Thyroid gland (tissue), 4 donors: ENCODE data around the gene MAP4. TPM values are rescaled to one million over a fixed set of nuclear protein-coding genes. Genes with fewer than 3 reads are reported as not detected.

Experiments
- DNase-seq, 2 donors: peaks; one replicate each; pipeline ENCODE4 v3.0.0-alpha.2; 2019
- H3K27ac ChIP-seq, 3 donors: fragments of 200-600 bp; sonication (generic); 1 replicate in 2 of 3; 2 replicates in 1 of 3; pipeline ENCODE4 v1.5.1; 2016 to 2019; ENCODE audit warnings: mild to moderate bottlenecking in 1 of 3, moderate library complexity in 1 of 3
- H3K27me3 ChIP-seq: fragments of 200-600 bp; sonication (generic); one replicate; pipeline ENCODE4 v1.5.1; 2019
- H3K36me3 ChIP-seq, 2 donors: fragments of 200-600 bp; sonication (generic); one replicate each; pipeline ENCODE4 v1.5.1; 2016 to 2019
- H3K4me1 ChIP-seq, 2 donors: fragments of 200-600 bp; sonication (generic); one replicate each; pipeline ENCODE4 v1.5.1; 2017 to 2019
- H3K4me3 ChIP-seq, 3 donors: fragments of 200-600 bp; sonication (generic); replicated peaks in 1 of 3; 1 replicate in 2 of 3; 2 replicates in 1 of 3; pipeline ENCODE4 v1.5.1; 2016; ENCODE audit warnings: mild to moderate bottlenecking in 1 of 3
- H3K9me3 ChIP-seq: fragments of 200-600 bp; sonication (generic); one replicate; pipeline ENCODE4 v1.5.1; 2017
- POLR2A ChIP-seq, 2 donors: fragments of 450-650 bp; IDR thresholded peaks; one replicate each; pipeline ENCODE4 v1.6.1; 2017; ENCODE audit warnings: antibody characterized with exemption in 2 of 2, mild to moderate bottlenecking in 2 of 2, moderate library complexity in 1 of 2
- WGBS, 2 donors: methylation state at CpG; one replicate each; pipeline ENCODE4 v1.1.5; 2017; 5-methylcytosine and 5-hydroxymethylcytosine counted together
- intact Hi-C: fragments of 100-400 bp; cut with DNase I; formaldehyde crosslinking; loops from one replicate; pipeline ENCODE4 v1.15.1; 2023
- total RNA-seq, 4 donors: library from RNA; depleted of rRNA; stranded (reverse); fragments of >200 nt; gene quantifications; one replicate each; pipeline ENCODE4 v1.2.3, GENCODE V29; 2016
- TF ChIP-seq, protein P1 (sequence below), 6 experiments: fragments of 200-600 bp in 3 of 6; fragments of 450-650 bp in 3 of 6; sonication (generic) in 3 of 6; IDR thresholded peaks; one replicate each; pipeline ENCODE4 v1.5.1; 2016 to 2019; ENCODE audit warnings: antibody characterized with exemption in 6 of 6, mild to moderate bottlenecking in 2 of 6, inconsistent platforms in 1 of 6, moderate library complexity in 1 of 6

The MAP4 gene
- total RNA-seq, 4 donors from 2014 or later = 75.5 to 103 (median 88.0) TPM

DNA sequence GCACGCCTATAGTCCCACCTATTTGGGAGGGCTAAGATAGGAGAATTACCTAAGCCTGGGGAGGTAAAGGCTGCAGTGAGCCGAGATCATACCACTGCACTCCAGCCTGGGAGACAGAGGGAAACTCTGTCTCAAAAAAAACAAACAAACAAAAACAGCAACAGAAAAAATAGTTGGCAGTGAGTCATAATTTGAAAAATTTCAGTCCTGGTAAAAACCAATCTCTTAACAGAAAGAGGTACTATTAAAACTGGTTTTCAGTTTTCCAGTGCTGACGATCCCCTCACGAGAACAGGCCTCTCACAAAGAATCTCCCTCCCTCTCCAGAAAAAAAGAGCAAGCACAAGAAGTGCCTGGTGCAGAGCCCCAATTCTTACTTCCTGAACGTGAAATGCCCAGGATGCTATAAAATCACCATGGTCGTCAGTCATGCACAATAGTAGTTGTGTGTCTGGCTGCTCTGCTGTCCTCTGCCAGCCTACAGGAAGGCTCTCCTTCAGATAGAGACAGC is 22.8 kb upstream of the MAP4 start:
- peaks cover 22 to 27% of the 10 kb centered on the region in 2 donors for H3K4me1 ChIP-seq
- no peaks in the 10 kb centered on the region for H3K27me3 ChIP-seq

GRCh38 chr3:48034000-48034516 is 17.8 kb upstream of the MAP4 start:
- 64 to 70% methylated on average over 2 of the region's 2 CpGs for WGBS, 2 donors

More for the DNA sequence above, 22.8 kb upstream of the MAP4 start:
- WGBS, 2 donors = 51 to 55% methylated on average over 6 of the region's 6 CpGs
- intact Hi-C loops = no loop called here
- DNase-seq = no peak
- Histone ChIP-seq H3K36me3 (no peaks in the 10 kb centered on the region), H3K4me3 (no peak overlapping the region), H3K27ac (peak overlapping the region; percentile 22 to 66 (median 47)), H3K9me3 (no peaks in the 10 kb centered on the region)
- no peak for TF ChIP-seq POLR2A (IDR thresholded peaks at IDR 0.05)
- TF ChIP-seq, protein P1, sequence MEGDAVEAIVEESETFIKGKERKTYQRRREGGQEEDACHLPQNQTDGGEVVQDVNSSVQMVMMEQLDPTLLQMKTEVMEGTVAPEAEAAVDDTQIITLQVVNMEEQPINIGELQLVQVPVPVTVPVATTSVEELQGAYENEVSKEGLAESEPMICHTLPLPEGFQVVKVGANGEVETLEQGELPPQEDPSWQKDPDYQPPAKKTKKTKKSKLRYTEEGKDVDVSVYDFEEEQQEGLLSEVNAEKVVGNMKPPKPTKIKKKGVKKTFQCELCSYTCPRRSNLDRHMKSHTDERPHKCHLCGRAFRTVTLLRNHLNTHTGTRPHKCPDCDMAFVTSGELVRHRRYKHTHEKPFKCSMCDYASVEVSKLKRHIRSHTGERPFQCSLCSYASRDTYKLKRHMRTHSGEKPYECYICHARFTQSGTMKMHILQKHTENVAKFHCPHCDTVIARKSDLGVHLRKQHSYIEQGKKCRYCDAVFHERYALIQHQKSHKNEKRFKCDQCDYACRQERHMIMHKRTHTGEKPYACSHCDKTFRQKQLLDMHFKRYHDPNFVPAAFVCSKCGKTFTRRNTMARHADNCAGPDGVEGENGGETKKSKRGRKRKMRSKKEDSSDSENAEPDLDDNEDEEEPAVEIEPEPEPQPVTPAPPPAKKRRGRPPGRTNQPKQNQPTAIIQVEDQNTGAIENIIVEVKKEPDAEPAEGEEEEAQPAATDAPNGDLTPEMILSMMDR (IDR thresholded peaks at IDR 0.05) = no peak

GRCh38 chr3:48030188-48030587 is 14.0 kb upstream of the MAP4 start:
- peaks cover 0 to 33% of the 10 kb centered on the region in 2 donors for H3K4me1 ChIP-seq
- no peaks in the 10 kb centered on the region for H3K36me3 ChIP-seq
- intact Hi-C loops = no loop called here
- H3K27me3 ChIP-seq = no peaks in the 10 kb centered on the region
- H3K4me3 ChIP-seq = no peak overlapping the region
- TF ChIP-seq POLR2A (IDR thresholded peaks at IDR 0.05) = no peak
- TF ChIP-seq, protein P1 (IDR thresholded peaks at IDR 0.05) = no peak
- no peaks in the 10 kb centered on the region for H3K9me3 ChIP-seq
- H3K27ac ChIP-seq = peak overlapping the region in 1 of 3 donors; percentile 12
- no peak for DNase-seq
- 48 to 54% methylated on average over 3 of the region's 3 CpGs for WGBS, 2 donors

More at GRCh38 chr3:48034000-48034516, 17.8 kb upstream of the MAP4 start:
- Histone ChIP-seq H3K27me3 (no peaks in the 10 kb centered on the region), H3K9me3 (no peaks in the 10 kb centered on the region), H3K36me3 (no peaks in the 10 kb centered on the region), H3K4me1 (peaks cover 7 to 34% of the 10 kb centered on the region in 2 donors), H3K27ac (no peak overlapping the region), H3K4me3 (no peak overlapping the region)
- DNase-seq = no peak
- intact Hi-C loops = no loop called here
- TF ChIP-seq POLR2A (IDR thresholded peaks at IDR 0.05) = no peak
- TF ChIP-seq, protein P1 (IDR thresholded peaks at IDR 0.05) = no peak

DNA sequence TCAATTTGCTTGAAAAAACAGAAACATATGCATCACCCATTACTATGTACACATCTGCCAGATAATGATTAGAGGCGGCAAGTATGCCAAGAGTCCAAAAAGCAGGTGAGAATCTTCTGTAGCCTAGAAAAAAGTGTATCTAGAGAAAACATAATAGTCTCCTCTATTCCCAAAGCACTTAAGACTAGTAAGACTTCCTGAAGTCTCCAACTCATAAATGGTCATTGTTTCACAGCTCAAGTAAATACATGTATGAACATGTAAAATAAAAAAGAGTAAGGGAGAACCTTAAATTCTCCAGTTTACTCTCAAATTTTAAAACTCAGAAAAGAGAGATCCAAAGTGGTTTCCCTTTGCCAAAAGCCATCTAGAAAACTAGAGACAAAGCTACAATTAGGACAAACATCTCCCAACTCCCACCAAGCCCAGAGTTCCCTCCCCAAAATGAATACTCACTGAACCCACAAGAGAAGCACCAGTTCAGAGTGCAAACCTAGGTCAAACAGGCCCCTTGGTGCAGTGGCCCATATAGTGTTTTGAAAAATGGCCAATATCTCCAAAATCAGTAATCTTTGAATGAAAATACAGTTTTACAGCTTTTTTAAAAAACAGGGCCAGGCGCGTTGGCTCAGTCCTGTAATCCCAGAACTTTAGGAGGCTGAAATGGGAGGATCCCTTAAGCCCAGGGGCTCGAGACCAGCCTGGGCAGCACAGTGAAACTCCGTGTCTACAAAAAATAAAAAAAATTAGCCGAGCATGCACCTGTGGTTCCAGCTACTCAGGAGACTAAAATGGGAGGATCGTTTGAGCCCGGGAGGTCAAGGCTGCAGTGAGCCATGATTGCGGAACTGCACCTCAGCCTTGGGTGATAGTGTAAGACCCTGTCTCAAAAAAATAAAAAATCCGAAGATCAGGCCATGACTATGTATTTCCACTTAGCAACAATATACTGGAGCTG is 11.0 kb upstream of the MAP4 start:
- WGBS, 2 donors = 84 to 87% methylated on average over 10 of the region's 10 CpGs
- Histone ChIP-seq H3K9me3 (no peaks in the 10 kb centered on the region), H3K27me3 (no peaks in the 10 kb centered on the region), H3K4me1 (peaks cover 12 to 31% of the 10 kb centered on the region in 2 donors), H3K36me3 (no peaks in the 10 kb centered on the region), H3K27ac (no peak overlapping the region), H3K4me3 (no peak overlapping the region)
- intact Hi-C loops = no loop called here
- TF ChIP-seq, protein P1 (IDR thresholded peaks at IDR 0.05) = no peak
- TF ChIP-seq POLR2A (IDR thresholded peaks at IDR 0.05) = no peak
- DNase-seq = no peak
